HCT116 (cell line): ENCODE data around the gene SLC16A11. TPM values are rescaled to one million over a fixed set of nuclear protein-coding genes. Genes with fewer than 3 reads are reported as not detected.
A peak's percentile ranks its signal among the peaks of the same experiment; 100 is the strongest.

Source experiments
- ATAC-seq: fragments of 200-7000 bp; cut with Tn5 transposase; 2 replicates; pipeline ENCODE4 v1.9.1; 2020; ENCODE audit warnings: mild to moderate bottlenecking, moderate library complexity
- BruUV-seq: library from RNA; stranded (reverse); fragments of 400-500 nt; replicated peaks from 2 replicates; lab custom pipeline; 2021; lab: Mats Ljungman, UMichigan
- CTCF ChIA-PET: fragments of 300-600 bp; sonication (Branson Sonifier 250); formaldehyde crosslinking; loops from one replicate; lab custom pipeline; 2021; ENCODE audit warnings: antibody characterized with exemption; lab: Charles Lee
- POLR2A ChIA-PET: fragments of 300-600, 350-600 bp; sonication (Branson Sonifier 250); formaldehyde crosslinking; loops from one replicate; lab custom pipeline; 2021; ENCODE audit warnings: antibody characterized with exemption; lab: Charles Lee
- RAD21 ChIA-PET, 2 experiments: fragments of 300-600 bp; sonication (Branson Sonifier 250); formaldehyde crosslinking; loops; one replicate each; lab custom pipeline; 2023; ENCODE audit warnings: low total read pairs in 2 of 2; ENCODE audit not compliant: uncharacterized antibody in 2 of 2, unreplicated experiment in 2 of 2, low non-redundant PET in 1 of 2; lab: Charles Lee
- DNase-seq: peaks from one replicate; pipeline ENCODE4 v3.0.0-alpha.2; 2010; ENCODE audit warnings: low read depth, low spot score
- H2AFZ ChIP-seq: fragments of 200-600 bp; shearing (Covaris generic), sonication (generic); 2 replicates; pipeline ENCODE4 v1.6.1; 2017; ENCODE audit warnings: low read depth, mixed run types, mixed read lengths, antibody characterized with exemption, low read length; ENCODE audit not compliant: poor library complexity, severe bottlenecking
- H3K27ac ChIP-seq: 2 replicates; pipeline ENCODE4 v1.5.1; 2012; ENCODE audit warnings: low read depth, low read length
- H3K27me3 ChIP-seq: fragments of 200-600 bp; sonication (generic); 2 replicates; pipeline ENCODE4 v1.6.1; 2016; ENCODE audit warnings: mixed run types, low read length, mixed read lengths; ENCODE audit not compliant: insufficient read depth
- H3K36me3 ChIP-seq, 2 experiments: fragments of 200-500 bp in 1 of 2; fragments of 200-600 bp in 1 of 2; sonication (Bioruptor generic) in 1 of 2; sonication (generic) in 1 of 2; 2 replicates each; pipeline versions ENCODE4 v1.5.1 to v1.6.1; 2014 to 2016; ENCODE audit warnings: low read length in 2 of 2, inconsistent platforms in 1 of 2, mixed read lengths in 1 of 2, mixed run types in 1 of 2; ENCODE audit not compliant: insufficient read depth in 2 of 2, control insufficient read depth in 1 of 2
- H3K4me1 ChIP-seq, 2 experiments: fragments of 200-600 bp in 1 of 2; sonication (generic) in 1 of 2; 2 replicates each; pipeline versions ENCODE4 v1.5.1 to v1.6.1; 2012 to 2017; ENCODE audit warnings: low read length in 2 of 2, inconsistent platforms in 1 of 2, mild to moderate bottlenecking in 1 of 2, mixed read lengths in 1 of 2, mixed run types in 1 of 2, moderate library complexity in 1 of 2; ENCODE audit not compliant: insufficient read depth in 2 of 2, control insufficient read depth in 1 of 2
- H3K4me2 ChIP-seq: fragments of 200-600 bp; sonication (generic); 2 replicates; pipeline ENCODE4 v1.6.1; 2017; ENCODE audit warnings: mixed run types, low read length, mixed read lengths
- H3K4me3 ChIP-seq, 2 experiments: fragments of 200-600 bp in 1 of 2; sonication (generic) in 1 of 2; replicated peaks in 1 of 2; 2 replicates each; pipeline ENCODE4 v1.5.1; 2011 to 2016; ENCODE audit warnings: low read length in 2 of 2, control low read depth in 1 of 2, low read depth in 1 of 2, mild to moderate bottlenecking in 1 of 2, mixed read lengths in 1 of 2, mixed run types in 1 of 2
- H3K79me2 ChIP-seq: fragments of 200-600 bp; sonication (generic); 2 replicates; pipeline ENCODE4 v1.6.1; 2017; ENCODE audit warnings: mild to moderate bottlenecking, mixed run types, low read length, moderate library complexity, mixed read lengths; ENCODE audit not compliant: insufficient read depth
- H3K9ac ChIP-seq: fragments of 200-600 bp; sonication (generic); 2 replicates; pipeline ENCODE4 v1.6.1; 2016; ENCODE audit warnings: low read length, mixed read lengths
- H3K9me2 ChIP-seq: fragments of 200-600 bp; sonication (generic), shearing (Covaris generic); 2 replicates; pipeline ENCODE4 v1.6.1; 2017; ENCODE audit warnings: mixed run types, mild to moderate bottlenecking, moderate library complexity; ENCODE audit not compliant: insufficient read depth
- H3K9me3 ChIP-seq, 2 experiments: fragments of 200-500 bp in 1 of 2; fragments of 200-600 bp in 1 of 2; sonication (Bioruptor generic) in 1 of 2; sonication (generic) in 1 of 2; 2 replicates each; pipeline ENCODE4 v1.6.1; 2014 to 2017; ENCODE audit warnings: low read length in 2 of 2, mixed read lengths in 2 of 2, inconsistent platforms in 1 of 2, low read depth in 1 of 2, mild to moderate bottlenecking in 1 of 2, mixed run types in 1 of 2, moderate library complexity in 1 of 2; ENCODE audit not compliant: control insufficient read depth in 1 of 2, insufficient read depth in 1 of 2
- H4K20me1 ChIP-seq: fragments of 200-600 bp; sonication (generic), shearing (Covaris generic); 2 replicates; pipeline ENCODE4 v1.6.1; 2017; ENCODE audit warnings: mixed run types, mild to moderate bottlenecking, moderate library complexity; ENCODE audit not compliant: insufficient read depth
- ATF3 ChIP-seq: IDR thresholded peaks from 2 replicates; pipeline ENCODE4 v1.6.1; 2012
- EGR1 ChIP-seq: IDR thresholded peaks from 2 replicates; pipeline ENCODE4 v1.6.1; 2012; ENCODE audit warnings: low read depth
- EZH2 ChIP-seq: fragments of 200-600 bp; sonication (generic); IDR thresholded peaks from 2 replicates; pipeline ENCODE4 v1.6.1; 2017; ENCODE audit warnings: antibody characterized with exemption, mixed run types
- REST ChIP-seq: IDR thresholded peaks from 2 replicates; pipeline ENCODE4 v1.6.1; 2012; ENCODE audit warnings: low read depth
- SRF ChIP-seq: IDR thresholded peaks from 2 replicates; pipeline ENCODE4 v1.6.1; 2012; ENCODE audit warnings: low read depth
- ZNF274 ChIP-seq: fragments of 200-500 bp; sonication (Bioruptor generic); IDR thresholded peaks from 2 replicates; pipeline ENCODE4 v1.6.1; 2014; ENCODE audit warnings: mild to moderate bottlenecking, low read depth, low read length, inconsistent platforms
- intact Hi-C: fragments of 100-400 bp; cut with micrococcal nuclease; formaldehyde crosslinking; loops from 2 replicates; pipeline ENCODE4 v1.10.0; 2022
- total RNA-seq: library from RNA; stranded (reverse); gene quantifications from one replicate; pipeline ENCODE4 v1.2.1, GENCODE V29; 2021; ENCODE audit not compliant: unreplicated experiment

Gene SLC16A11
- total RNA-seq, 1 experiment from 2014 or later, result not detected

GRCh38 chr17:7081341-7082062, 37.6 kb upstream of the SLC16A11 start:
- Histone ChIP-seq H3K4me1 (no peaks in the 10 kb centered on the region), H3K4me3 (no peak overlapping the region), H3K27me3 (no peaks in the 10 kb centered on the region), H3K9me2 (no peaks in the 10 kb centered on the region), H3K79me2 (no peaks in the 10 kb centered on the region), H4K20me1 (no peaks in the 10 kb centered on the region), H3K9me3 (no peaks in the 10 kb centered on the region), H3K4me2 (no peak overlapping the region), H3K9ac (no peak overlapping the region), H3K36me3 (no peaks in the 10 kb centered on the region), H2AFZ (no peak overlapping the region), H3K27ac (no peak overlapping the region)
- POLR2A ChIA-PET, result no interaction called here
- intact Hi-C loops, result no loop called here
- no TSS peak for BruUV-seq
- CTCF ChIA-PET, result no interaction called here
- TF ChIP-seq ATF3 (no peak), SRF (no peak), EGR1 (no peak), EZH2 (no peak), REST (peak; percentile 59), ZNF274 (no peak)
- DNase-seq, result no peak
- ATAC-seq, result no peak
- RAD21 ChIA-PET, result no interaction called here
